ENCODE results near the gene CCDC9B. TPM values are rescaled to one million over a fixed set of nuclear protein-coding genes. Genes with fewer than 3 reads are reported as not detected.
A peak's percentile ranks its signal among the peaks of the same experiment; 100 is the strongest.

Gene CCDC9B
- total and polyA plus RNA-seq, 2 of the 4 experiments (the other 2 are of a cell fraction): 19.7 to 30.9 TPM

DNA sequence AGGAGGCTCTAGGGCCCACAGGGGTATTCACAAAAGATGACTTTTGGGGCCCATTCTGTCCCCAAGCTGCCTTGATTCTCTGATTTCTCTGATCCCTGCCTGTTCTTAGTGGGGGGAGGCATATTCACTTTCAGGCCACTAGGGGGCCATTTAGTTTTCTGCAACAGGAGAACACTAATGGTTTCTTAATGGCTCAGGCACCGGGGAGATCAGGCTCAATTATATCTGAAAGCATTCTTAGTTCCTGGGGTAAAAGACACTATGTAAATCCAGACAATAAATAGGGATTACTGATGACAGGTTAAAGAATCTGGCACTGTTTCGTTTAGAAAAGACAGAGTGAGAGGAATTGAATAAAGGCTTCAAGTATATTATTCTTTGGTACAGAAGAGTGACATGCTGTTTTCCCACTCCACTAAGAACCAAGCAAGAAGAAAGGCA is 19.8 kb downstream of the CCDC9B start:
- Histone ChIP-seq H3K27ac (ENCODE audit: insufficient read depth, low read length) (no peak overlapping the region), H4K20me1 (ENCODE audit: insufficient read depth, low read length) (0 out of 2 replicates have a peak, but pooled peaks cover 12% of the 10 kb centered on the region), H3K27me3 (ENCODE audit: control insufficient read depth, insufficient read depth, low read length) (peaks cover 14% of the 10 kb centered on the region), H3K4me2 (ENCODE audit: low read depth, low read length) (no peak overlapping the region), H3K9ac (ENCODE audit: low read depth, low read length) (no peak overlapping the region), H3K4me3 (ENCODE audit: insufficient read depth, low read depth, low read length) (no peak overlapping the region), H2BK15ac (ENCODE audit: low read depth, low read length) (no peak overlapping the region), H3K56ac (ENCODE audit: extremely low read depth, insufficient read depth, low read length) (no peak overlapping the region), H2BK5ac (ENCODE audit: low read depth, low read length, poor library complexity, severe bottlenecking) (no peak overlapping the region), H2AK5ac (ENCODE audit: low read depth, low read length) (no peak overlapping the region), H3K79me1 (ENCODE audit: low read depth in 1 of 2, low read length in 2 of 2) (peaks cover 14% of the 10 kb centered on the region in 2 experiments), H2AFZ (replicated peaks; ENCODE audit: low read length, poor library complexity) (no peak overlapping the region), H3K9me3 (ENCODE audit: control insufficient read depth, insufficient read depth, low read length) (no peaks in the 10 kb centered on the region), H4K91ac (ENCODE audit: insufficient read depth, low read depth, low read length) (no peak overlapping the region), H2BK120ac (ENCODE audit: low read depth, low read length) (no peak overlapping the region), H4K5ac (ENCODE audit: low read depth, low read length) (no peak overlapping the region), H3K23ac (ENCODE audit: low read depth, low read length) (no peak overlapping the region), H2BK20ac (ENCODE audit: low read depth, low read length) (no peak overlapping the region), H2AK9ac (replicated peaks; ENCODE audit: low read depth, low read length, poor library complexity) (no peak overlapping the region), H3K4me1 (ENCODE audit: control insufficient read depth, insufficient read depth, low read length) (peaks cover 10% of the 10 kb centered on the region; the same call in 1 of the 2 replicates), H3K14ac (replicated peaks; ENCODE audit: low read depth, low read length) (no peak overlapping the region), H3K36me3 (ENCODE audit: control insufficient read depth, insufficient read depth, low read length) (no peaks in the 10 kb centered on the region), H4K8ac (ENCODE audit: low read depth in 2 of 2, low read length in 2 of 2) (no peak overlapping the region), H3K9me1 (ENCODE audit: insufficient read depth, low read length) (no peaks in the 10 kb centered on the region), H3K18ac (ENCODE audit: low read depth, low read length) (no peak overlapping the region), H3K4ac (ENCODE audit: low read depth, low read length) (no peak overlapping the region)
- ChIA-PET CTCF (interaction anchor here (0.6 to 3.6 kb wide), 4 partner anchors 11 to 269 kb away, joined by 5 to 18 read pairs (median 10); no protein-coding TSS in a partner anchor), POLR2A (ENCODE audit: unreplicated experiment) (no interaction called here)
- dilution Hi-C loops (cut with HindIII; ENCODE audit: low sequenced_read_pairs, unreplicated experiment): no loop called here
- ATAC-seq (ENCODE audit: low read depth) (peak; percentile 23; the same call in 1 of the 2 replicates), DNase-seq (peak; percentile 67)
- TF ChIP-seq RAD21 (IDR thresholded peaks at IDR 0.05; ENCODE audit: low read length) (peak; percentile 61), SMC3 (IDR thresholded peaks at IDR 0.05; ENCODE audit: low read depth, low read length) (peak; percentile 77)
- TF ChIP-seq, protein P1, sequence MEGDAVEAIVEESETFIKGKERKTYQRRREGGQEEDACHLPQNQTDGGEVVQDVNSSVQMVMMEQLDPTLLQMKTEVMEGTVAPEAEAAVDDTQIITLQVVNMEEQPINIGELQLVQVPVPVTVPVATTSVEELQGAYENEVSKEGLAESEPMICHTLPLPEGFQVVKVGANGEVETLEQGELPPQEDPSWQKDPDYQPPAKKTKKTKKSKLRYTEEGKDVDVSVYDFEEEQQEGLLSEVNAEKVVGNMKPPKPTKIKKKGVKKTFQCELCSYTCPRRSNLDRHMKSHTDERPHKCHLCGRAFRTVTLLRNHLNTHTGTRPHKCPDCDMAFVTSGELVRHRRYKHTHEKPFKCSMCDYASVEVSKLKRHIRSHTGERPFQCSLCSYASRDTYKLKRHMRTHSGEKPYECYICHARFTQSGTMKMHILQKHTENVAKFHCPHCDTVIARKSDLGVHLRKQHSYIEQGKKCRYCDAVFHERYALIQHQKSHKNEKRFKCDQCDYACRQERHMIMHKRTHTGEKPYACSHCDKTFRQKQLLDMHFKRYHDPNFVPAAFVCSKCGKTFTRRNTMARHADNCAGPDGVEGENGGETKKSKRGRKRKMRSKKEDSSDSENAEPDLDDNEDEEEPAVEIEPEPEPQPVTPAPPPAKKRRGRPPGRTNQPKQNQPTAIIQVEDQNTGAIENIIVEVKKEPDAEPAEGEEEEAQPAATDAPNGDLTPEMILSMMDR (conservative IDR thresholded peaks at IDR 0.05; ENCODE audit: low read depth, low read length): peak; percentile 81
- TF ChIP-seq, protein P2, sequence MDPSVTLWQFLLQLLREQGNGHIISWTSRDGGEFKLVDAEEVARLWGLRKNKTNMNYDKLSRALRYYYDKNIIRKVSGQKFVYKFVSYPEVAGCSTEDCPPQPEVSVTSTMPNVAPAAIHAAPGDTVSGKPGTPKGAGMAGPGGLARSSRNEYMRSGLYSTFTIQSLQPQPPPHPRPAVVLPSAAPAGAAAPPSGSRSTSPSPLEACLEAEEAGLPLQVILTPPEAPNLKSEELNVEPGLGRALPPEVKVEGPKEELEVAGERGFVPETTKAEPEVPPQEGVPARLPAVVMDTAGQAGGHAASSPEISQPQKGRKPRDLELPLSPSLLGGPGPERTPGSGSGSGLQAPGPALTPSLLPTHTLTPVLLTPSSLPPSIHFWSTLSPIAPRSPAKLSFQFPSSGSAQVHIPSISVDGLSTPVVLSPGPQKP (IDR thresholded peaks at IDR 0.05; ENCODE audit: borderline replicate concordance, low read depth, low read length): no peak
- WGBS, 2 experiments (ENCODE audit: extremely low coverage in 2 of 2, insufficient read length in 1 of 2): no CpG with 5 or more reads among the region's 2 CpGs
- intact Hi-C loops (cut with micrococcal nuclease): loop anchor here (5.0 kb wide), 1 partner anchor 86 kb away; the partner anchor contains the start of gene IVD
- BruUV-seq (replicated peaks): no TSS peak
- in situ Hi-C loops (cut with MboI; ENCODE audit: low sequenced_read_pairs): loop anchor here (5.0 kb wide), 1 partner anchor 101 kb away; no protein-coding TSS in a partner anchor

Measured in IMR-90 (cell line).